Testis (tissue), 3 donors: ENCODE results near the gene HERC2. TPM values are rescaled to one million over a fixed set of nuclear protein-coding genes. Genes with fewer than 3 reads are reported as not detected.
"Not testable (repeated sequence)": the region's sequence is repeated elsewhere in the genome, so short reads cannot be mapped to it uniquely, and the experiment has no call there.

Experiments used
- DNase-seq: peaks from one replicate; pipeline ENCODE4 v3.0.0-alpha.2; 2019
- H3K27ac ChIP-seq, 2 donors: fragments of 200-600 bp; sonication (generic); one replicate each; pipeline ENCODE4 v1.5.1; 2019
- H3K27me3 ChIP-seq: fragments of 200-600 bp; sonication (generic); one replicate; pipeline ENCODE4 v1.5.1; 2019
- H3K36me3 ChIP-seq: fragments of 200-600 bp; sonication (generic); one replicate; pipeline ENCODE4 v1.5.1; 2017; ENCODE audit warnings: low read depth; ENCODE audit errors: missing control alignments
- H3K4me1 ChIP-seq: fragments of 200-600 bp; sonication (generic); one replicate; pipeline ENCODE4 v1.5.1; 2019
- H3K4me3 ChIP-seq, 2 donors: fragments of 200-600 bp; sonication (generic); one replicate each; pipeline ENCODE4 v1.5.1; 2017 to 2019
- H3K9me3 ChIP-seq: fragments of 200-600 bp; sonication (generic); one replicate; pipeline ENCODE4 v1.5.1; 2017
- CTCF ChIP-seq, 3 experiments: fragments of 450-650 bp in 2 of 3; fragments of 200-600 bp in 1 of 3; sonication (generic) in 1 of 3; IDR thresholded peaks; one replicate each; pipeline ENCODE4 v1.5.1; 2016 to 2019; ENCODE audit warnings: antibody characterized with exemption in 3 of 3, mild to moderate bottlenecking in 2 of 3, moderate library complexity in 1 of 3
- POLR2A ChIP-seq: fragments of 450-650 bp; IDR thresholded peaks from one replicate; pipeline ENCODE4 v1.6.1; 2017; ENCODE audit warnings: antibody characterized with exemption, mild to moderate bottlenecking, moderate library complexity
- WGBS, 2 donors: methylation state at CpG; one replicate each; pipeline ENCODE4 v1.1.5; 2018; 5-methylcytosine and 5-hydroxymethylcytosine counted together
- intact Hi-C: fragments of 100-400 bp; cut with DNase I; formaldehyde crosslinking; loops from one replicate; pipeline ENCODE4 v1.15.1; 2023; ENCODE audit warnings: low total_unique reads
- polyA plus RNA-seq: library from polyadenylated mRNA; stranded (reverse); fragments of 350-450 nt; fragmentation: Illumina TruSeq; extraction: RNeasy Lipid Tissue Mini Kit (QIAGEN cat#74804); gene quantifications from one replicate; pipeline ENCODE4 v1.2.3, GENCODE V29; 2014; ENCODE audit warnings: low read depth, low replicate concordance; ENCODE audit not compliant: insufficient read depth
- total RNA-seq, 2 donors: library from RNA; depleted of rRNA; stranded (reverse); fragments of >200 nt; gene quantifications; one replicate each; pipeline ENCODE4 v1.2.3, GENCODE V29; 2016

Gene HERC2
- total and polyA plus RNA-seq, 3 donors from 2014 or later, result 45.6 to 113 (median 78.2) TPM

GRCh38 chr15:28164876-28165275 lies 157.1 kb downstream of the HERC2 start:
- no peak for TF ChIP-seq POLR2A
- no peak for TF ChIP-seq CTCF (IDR thresholded peaks at IDR 0.05)
- no peak overlapping the region for H3K4me3 ChIP-seq
- no peaks in the 10 kb centered on the region for H3K36me3 ChIP-seq
- no peak for DNase-seq
- 87 to 95% methylated on average over 3 of the region's 3 CpGs for WGBS, 2 donors
- intact Hi-C loops, result no loop called here
- no peaks in the 10 kb centered on the region for H3K4me1 ChIP-seq
- no peaks in the 10 kb centered on the region for H3K9me3 ChIP-seq
- no peak overlapping the region for H3K27ac ChIP-seq
- no peaks in the 10 kb centered on the region for H3K27me3 ChIP-seq

DNA sequence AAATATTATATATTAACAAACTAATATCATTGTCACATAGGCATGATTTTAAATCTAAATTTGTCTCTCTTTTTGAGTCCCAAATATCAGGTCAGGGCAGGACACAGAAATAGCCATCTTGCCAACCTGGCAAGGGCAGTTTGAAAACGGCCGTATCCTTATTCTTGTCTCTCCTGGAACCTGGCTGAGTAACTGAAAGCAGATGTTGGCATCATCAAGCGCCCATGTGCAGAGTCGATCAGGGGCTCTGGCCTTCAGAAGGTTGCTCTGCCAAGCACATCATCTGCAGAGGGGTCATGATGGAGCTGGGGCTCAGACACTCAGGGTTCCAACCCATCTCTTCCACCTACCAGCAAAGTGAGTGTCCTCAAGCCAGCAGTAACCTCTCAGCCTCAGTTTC lies 167.7 kb downstream of the HERC2 start:
- intact Hi-C loops, result no loop called here
- Histone ChIP-seq H3K36me3 (no peaks in the 10 kb centered on the region), H3K9me3 (no peaks in the 10 kb centered on the region), H3K4me3 (no peak overlapping the region), H3K4me1 (no peaks in the 10 kb centered on the region), H3K27ac (no peak overlapping the region), H3K27me3 (no peaks in the 10 kb centered on the region)
- DNase-seq, result no peak
- no peak for TF ChIP-seq POLR2A
- no peak for TF ChIP-seq CTCF (IDR thresholded peaks at IDR 0.05)
- whole genome bisulfite sequencing, 2 donors, result 65 to 89% methylated on average over 4 of the region's 4 CpGs

DNA sequence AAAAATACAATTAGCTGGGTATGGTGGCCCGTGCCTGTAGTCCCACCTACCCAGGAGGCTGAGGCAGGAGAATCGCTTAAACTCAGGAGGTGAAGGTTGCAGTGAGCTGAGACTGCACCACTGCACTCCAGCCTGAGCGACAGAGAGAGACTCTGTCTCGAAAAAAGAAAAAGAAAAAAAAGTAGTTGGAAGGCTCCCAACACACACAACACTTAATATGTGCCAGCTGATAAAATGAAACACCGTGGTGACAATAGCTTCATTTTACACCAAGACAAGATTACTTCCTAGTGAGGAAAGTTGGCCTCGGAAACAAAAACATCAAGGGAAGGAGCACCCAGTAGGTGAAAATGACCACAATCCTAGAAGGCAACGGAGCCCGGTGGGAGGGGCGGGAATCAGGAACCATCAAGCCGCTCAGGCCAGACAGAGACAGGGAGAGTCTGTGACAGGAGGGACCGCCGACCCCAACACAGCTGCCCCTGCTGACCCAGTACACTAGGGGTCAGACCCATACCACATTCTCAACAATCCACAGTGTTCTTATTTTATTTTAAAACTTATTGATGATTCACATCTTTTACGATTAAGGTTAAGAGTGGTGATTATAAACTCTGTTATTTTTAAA lies 168.4 kb downstream of the HERC2 start:
- no peaks in the 10 kb centered on the region for H3K9me3 ChIP-seq
- no peak overlapping the region for H3K4me3 ChIP-seq
- 58 to 71% methylated on average over 13 of the region's 13 CpGs for WGBS, 2 donors
- H3K4me1 ChIP-seq, result no peaks in the 10 kb centered on the region
- no peak overlapping the region for H3K27ac ChIP-seq
- no peak for DNase-seq
- no peaks in the 10 kb centered on the region for H3K36me3 ChIP-seq
- TF ChIP-seq CTCF (IDR thresholded peaks at IDR 0.05), result no peak
- TF ChIP-seq POLR2A, result no peak
- intact Hi-C loops, result no loop called here
- H3K27me3 ChIP-seq, result no peaks in the 10 kb centered on the region

GRCh38 chr15:28152538-28152923 lies 169.4 kb downstream of the HERC2 start:
- 92% methylated on average over 7 to 8 of the region's 8 CpGs for WGBS, 2 donors
- H3K27me3 ChIP-seq, H3K4me3 ChIP-seq, H3K36me3 ChIP-seq, H3K9me3 ChIP-seq, H3K4me1 ChIP-seq, H3K27ac ChIP-seq, intact Hi-C loops, DNase-seq: not testable (repeated sequence)

DNA sequence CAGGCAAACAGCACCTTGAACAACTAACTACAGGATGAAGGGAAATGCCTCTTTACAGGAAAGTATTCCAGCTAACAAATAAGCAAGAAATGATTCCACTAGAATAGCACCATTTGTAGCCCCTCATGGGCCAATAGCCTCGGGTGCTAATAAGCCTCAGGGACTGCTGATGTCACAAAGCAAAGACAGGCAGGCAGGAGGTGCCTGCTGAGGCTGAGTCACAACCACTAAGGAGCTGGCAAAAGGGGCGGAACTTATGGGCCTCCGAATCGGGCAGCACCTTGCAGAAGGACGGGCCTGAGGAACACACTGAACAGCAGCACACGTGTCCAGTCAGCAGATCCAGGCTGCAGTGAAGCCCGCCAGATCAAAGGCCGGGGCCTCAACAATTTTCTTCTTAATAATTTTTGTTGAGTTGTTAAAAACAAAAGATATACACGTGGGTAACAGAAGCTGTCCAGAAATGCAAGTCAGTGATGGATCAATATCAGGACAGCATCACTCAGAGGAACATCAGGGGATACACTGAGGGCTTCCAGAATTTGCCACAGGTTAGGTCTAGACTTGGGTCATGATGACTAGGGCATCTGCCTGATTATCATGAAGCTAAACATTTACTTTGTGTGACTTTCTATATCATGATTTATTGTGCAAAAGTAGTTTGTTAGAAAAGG lies 170.0 kb downstream of the HERC2 start:
- intact Hi-C loops, H3K36me3 ChIP-seq, H3K27ac ChIP-seq, H3K4me3 ChIP-seq, H3K27me3 ChIP-seq, DNase-seq, H3K4me1 ChIP-seq, H3K9me3 ChIP-seq: not testable (repeated sequence)
- WGBS, 2 donors, result 58 to 71% methylated on average over 9 of the region's 9 CpGs

- WGBS, 2 donors, result 92 to 96% methylated on average over 3 of the region's 3 CpGs
- no peak overlapping the region for H3K27ac ChIP-seq
- H3K4me1 ChIP-seq, result no peaks in the 10 kb centered on the region
- no peak for DNase-seq
- no peaks in the 10 kb centered on the region for H3K36me3 ChIP-seq
- H3K9me3 ChIP-seq, result no peaks in the 10 kb centered on the region
- H3K4me3 ChIP-seq, result no peak overlapping the region
- H3K27me3 ChIP-seq, result no peaks in the 10 kb centered on the region
- intact Hi-C loops, result no loop called here
- TF ChIP-seq CTCF (IDR thresholded peaks at IDR 0.05) (no peak), POLR2A (no peak)
Observed at GRCh38 chr15:28147801-28148200, 174.2 kb downstream of the HERC2 start.

DNA sequence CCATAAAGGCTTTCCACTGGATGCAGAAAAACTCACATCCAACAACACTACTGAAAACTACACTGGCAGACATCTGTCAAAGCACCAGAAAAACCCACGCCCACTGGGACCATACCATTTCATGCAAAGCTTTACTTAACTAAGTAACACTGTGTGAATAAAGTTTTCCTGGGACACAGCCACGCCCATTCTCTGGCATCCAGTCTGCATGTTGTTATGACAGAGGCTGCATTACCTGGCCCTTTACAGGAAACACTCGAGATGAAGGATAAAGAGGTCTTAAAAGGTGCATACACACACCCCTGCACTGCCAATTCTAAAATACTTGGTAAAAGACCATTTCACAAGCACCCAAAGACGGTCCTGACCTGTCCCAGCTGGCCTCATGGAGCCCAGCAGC lies 176.6 kb downstream of the HERC2 start:
- DNase-seq, H3K27ac ChIP-seq, H3K27me3 ChIP-seq, H3K9me3 ChIP-seq, H3K36me3 ChIP-seq, intact Hi-C loops, H3K4me1 ChIP-seq, H3K4me3 ChIP-seq: not testable (repeated sequence)
- WGBS, 2 donors, result 89% methylated on average over 4 of the region's 4 CpGs
